GM12865 (cell line): ENCODE measurements around the gene C3orf20.

ENCODE experiments used
- DNase-seq: peaks from one replicate; pipeline ENCODE4 v3.0.0; 2010; ENCODE audit warnings: low read depth
- H3K4me3 ChIP-seq: 2 replicates; pipeline ENCODE4 v1.5.1; 2011; ENCODE audit warnings: mild to moderate bottlenecking, low read depth, low read length, control low read depth
- CTCF ChIP-seq: IDR thresholded peaks from 2 replicates; pipeline ENCODE4 v1.5.1; 2011; ENCODE audit warnings: low read length, control low read depth, low read depth, inconsistent platforms; ENCODE audit not compliant: insufficient read depth; ENCODE audit errors: missing control alignments

C3orf20 gene

GRCh38 chr3:14640157-14640562 is 34.8 kb upstream of the C3orf20 start:
- no peak for TF ChIP-seq CTCF
- no peak for DNase-seq
- H3K4me3 ChIP-seq: no peak overlapping the region

GRCh38 chr3:14640734-14641133 is 34.2 kb upstream of the C3orf20 start:
- no peak overlapping the region for H3K4me3 ChIP-seq
- TF ChIP-seq CTCF: no peak
- DNase-seq: no peak

GRCh38 chr3:14641346-14641745 is 33.6 kb upstream of the C3orf20 start:
- DNase-seq: no peak
- no peak for TF ChIP-seq CTCF
- no peak overlapping the region for H3K4me3 ChIP-seq

- H3K4me3 ChIP-seq: no peak overlapping the region
- TF ChIP-seq CTCF: no peak
- no peak for DNase-seq
These were observed 29.5 kb upstream of the C3orf20 start for GRCh38 chr3:14645453-14645852.

- DNase-seq: no peak
- H3K4me3 ChIP-seq: no peak overlapping the region
- no peak for TF ChIP-seq CTCF
These were observed 28.8 kb upstream of the C3orf20 start for GRCh38 chr3:14646131-14646573.

- H3K4me3 ChIP-seq: no peak overlapping the region
- no peak for DNase-seq
- no peak for TF ChIP-seq CTCF
These were observed 28.1 kb upstream of the C3orf20 start for GRCh38 chr3:14646589-14647413.
